Left lobe of liver (tissue), 2 donors: ENCODE results near the gene AMN. TPM values are rescaled to one million over a fixed set of nuclear protein-coding genes. Genes with fewer than 3 reads are reported as not detected.
"Not testable (repeated sequence)": the region's sequence is repeated elsewhere in the genome, so short reads cannot be mapped to it uniquely, and the experiment has no call there.

Experiments
- ATAC-seq: fragments of 200-7000 bp; cut with Tn5 transposase; one replicate; pipeline ENCODE4 v1.9.1; 2020; ENCODE audit warnings: mild to moderate bottlenecking, moderate library complexity
- DNase-seq: peaks from one replicate; pipeline ENCODE4 v3.0.0-alpha.2; 2020; ENCODE audit warnings: low spot score
- total RNA-seq: library from RNA; stranded (reverse); gene quantifications from one replicate; pipeline ENCODE4 v1.2.1, GENCODE V29; 2021
- donor health status: DM: no; HTN: no; CAD: no; lungs with moderate emphysema.
- donor health status: DM: no; HTN: yes; CAD: no.

Gene AMN
- total RNA-seq, 1 donor from 2014 or later: 56.0 TPM

- DNase-seq (no peak), ATAC-seq (no peak)
These were observed 10.3 kb upstream of the AMN start for GRCh38 chr14:102911991-102912761.

- no peak for DNase-seq
- ATAC-seq: no peak
These were observed 8.9 kb upstream of the AMN start for GRCh38 chr14:102913341-102914211.

GRCh38 chr14:102914474-102915291, 7.8 kb upstream of the AMN start:
- peak; percentile 56 for ATAC-seq
- DNase-seq: no peak

- DNase-seq: no peak
- ATAC-seq: no peak
These were observed 7.0 kb upstream of the AMN start for GRCh38 chr14:102915292-102916110.

- no peak for DNase-seq
These were observed 6.0 kb upstream of the AMN start for GRCh38 chr14:102916347-102917055.

GRCh38 chr14:102917056-102917385, 5.4 kb upstream of the AMN start:
- no peak for ATAC-seq
- no peak for DNase-seq

More at GRCh38 chr14:102916347-102917055, 6.0 kb upstream of the AMN start:
- ATAC-seq: no peak

- no peak for DNase-seq
- peak; percentile 50 for ATAC-seq
These were observed 4.8 kb upstream of the AMN start for GRCh38 chr14:102917469-102918211.

- DNase-seq: no peak
- no peak for ATAC-seq
These were observed 4.0 kb upstream of the AMN start for GRCh38 chr14:102918438-102918837.

GRCh38 chr14:102920273-102920997, 2.0 kb upstream of the AMN start:
- DNase-seq: no peak
- ATAC-seq: no peak

- DNase-seq: no peak
- ATAC-seq: no peak
These were observed 1.5 kb upstream of the AMN start for GRCh38 chr14:102920998-102921304.

GRCh38 chr14:102923201-102923924, 900 bp downstream of the AMN start:
- ATAC-seq: peak; percentile 58
- no peak for DNase-seq

GRCh38 chr14:102923925-102924486, 1.5 kb downstream of the AMN start:
- DNase-seq (no peak), ATAC-seq (no peak)

- ATAC-seq (no peak), DNase-seq (no peak)
These were observed 2.4 kb downstream of the AMN start for GRCh38 chr14:102924632-102925588.

GRCh38 chr14:102925646-102926045, 3.2 kb downstream of the AMN start:
- no peak for ATAC-seq
- no peak for DNase-seq

GRCh38 chr14:102926104-102926503, 3.6 kb downstream of the AMN start:
- ATAC-seq: no peak
- no peak for DNase-seq

GRCh38 chr14:102926840-102927239, 4.4 kb downstream of the AMN start:
- ATAC-seq, DNase-seq: not testable (repeated sequence)
